Neural progenitor cell (in vitro differentiated cells): Measurements from ENCODE around the gene RELB.

Experiments
- CTCF ChIP-seq: fragments of 200-600 bp; sonication (generic); IDR thresholded peaks from 2 replicates; pipeline ENCODE4 v1.5.1; 2017; ENCODE audit warnings: antibody characterized with exemption, mild to moderate bottlenecking
- EZH2 ChIP-seq: fragments of 200-600 bp; sonication (generic); IDR thresholded peaks from 2 replicates; pipeline ENCODE4 v1.6.1; 2017; ENCODE audit warnings: antibody characterized with exemption, mild to moderate bottlenecking, moderate library complexity
- EZH2phosphoT487 ChIP-seq: fragments of 200-600 bp; sonication (generic); IDR thresholded peaks from 2 replicates; pipeline ENCODE4 v1.6.1; 2017; ENCODE audit warnings: antibody characterized with exemption

- TF ChIP-seq CTCF (no peak), EZH2 (no peak), EZH2phosphoT487 (no peak)
Measured at GRCh38 chr19:45032421-45032820, 31.2 kb downstream of the RELB start.
